Thymus (tissue), 11 donors: ENCODE results near the gene EMP3. TPM values are rescaled to one million over a fixed set of nuclear protein-coding genes. Genes with fewer than 3 reads are reported as not detected.
A peak's percentile ranks its signal among the peaks of the same experiment; 100 is the strongest.
"Not testable (repeated sequence)": the region's sequence is repeated elsewhere in the genome, so short reads cannot be mapped to it uniquely, and the experiment has no call there.

Experiments
- DNase-seq, 9 donors: peaks; one replicate each; pipeline ENCODE4 v3.0.0-alpha.2; 2013; ENCODE audit warnings: low spot score in 9 of 9, low read depth in 6 of 9, missing footprints in 1 of 9
- H3K27ac ChIP-seq, 2 donors: one replicate each; pipeline ENCODE4 v1.5.1; 2013; ENCODE audit warnings: control low read depth in 1 of 2, low read depth in 1 of 2, low read length in 1 of 2, mild to moderate bottlenecking in 1 of 2, moderate library complexity in 1 of 2
- H3K27me3 ChIP-seq, 2 donors: one replicate each; pipeline ENCODE4 v1.5.1; 2013; ENCODE audit warnings: low read length in 1 of 2; ENCODE audit not compliant: control insufficient read depth in 2 of 2, insufficient read depth in 1 of 2
- H3K36me3 ChIP-seq, 2 donors: one replicate each; pipeline ENCODE4 v1.5.1; 2013; ENCODE audit warnings: low read length in 1 of 2, mild to moderate bottlenecking in 1 of 2, moderate library complexity in 1 of 2; ENCODE audit not compliant: control insufficient read depth in 2 of 2, insufficient read depth in 2 of 2
- H3K4me1 ChIP-seq, 2 donors: one replicate each; pipeline ENCODE4 v1.5.1; 2013; ENCODE audit warnings: low read length in 2 of 2; ENCODE audit not compliant: control insufficient read depth in 2 of 2, insufficient read depth in 2 of 2
- H3K4me3 ChIP-seq, 2 donors: one replicate each; pipeline ENCODE4 v1.5.1; 2013; ENCODE audit warnings: low read length in 2 of 2, control low read depth in 1 of 2, mild to moderate bottlenecking in 1 of 2
- H3K9me3 ChIP-seq, 2 donors: one replicate each; pipeline ENCODE4 v1.5.1; 2013; ENCODE audit warnings: low read length in 1 of 2, mild to moderate bottlenecking in 1 of 2; ENCODE audit not compliant: control insufficient read depth in 2 of 2, insufficient read depth in 1 of 2
- WGBS: extraction: QIAGEN DNeasy Blood & Tissue Kit; methylation state at CpG from one replicate; pipeline ENCODE4 v1.1.7; 2013; 5-methylcytosine and 5-hydroxymethylcytosine counted together
- polyA plus RNA-seq: library from polyadenylated mRNA; stranded (reverse); fragments of 200-250 nt; gene quantifications from one replicate; pipeline ENCODE4 v1.2.3, GENCODE V29; 2013
- total RNA-seq: library from RNA; stranded (reverse); fragments of 120-200 nt; gene quantifications from one replicate; pipeline ENCODE4 v1.2.4, GENCODE V29; 2013
- donor health status: healthy.

Gene EMP3
- total and polyA plus RNA-seq, 2 donors = 41.2 to 94.3 TPM

- DNase-seq = peak; percentile 97 to 100 (median 99)
- peak within 1 kb of the TSS; percentile 90 to 96 for H3K27ac ChIP-seq
- no peaks in the 10 kb centered on the region for H3K27me3 ChIP-seq
- peak within 1 kb of the TSS; percentile 64 to 70 for H3K4me3 ChIP-seq
- peaks cover 0 to 8% of the 10 kb centered on the region in 2 donors for H3K9me3 ChIP-seq
- peaks cover 0 to 10% of the 10 kb centered on the region in 2 donors for H3K36me3 ChIP-seq
- WGBS = under 1% methylated on average over 59 of the region's 59 CpGs
- peaks cover 3 to 19% of the 10 kb centered on the region in 2 donors for H3K4me1 ChIP-seq
Measured at GRCh38 chr19:48363810-48364597, 38.7 kb downstream of the EMP3 start, which contains the start of the genes SYNGR4 and TMEM143. TSS of gene SYNGR4 (plus strand) at chr19:48364367. CDS start at chr19:48365843, 1,476 bp downstream. TSS of gene TMEM143 (minus strand) at chr19:48363940. CDS start at chr19:48363920, 20 bp downstream.

- 69% methylated on average over 10 of the region's 10 CpGs for WGBS
- DNase-seq = no peak
Measured at GRCh38 chr19:48364598-48365348, 39.4 kb downstream of the EMP3 start.

GRCh38 chr19:48365602-48366001, 40.2 kb downstream of the EMP3 start:
- Histone ChIP-seq H3K27ac (no peak overlapping the region), H3K4me1 (peaks cover 3 to 19% of the 10 kb centered on the region in 2 donors), H3K4me3 (no peak overlapping the region), H3K27me3 (no peaks in the 10 kb centered on the region), H3K9me3 (peaks cover 0 to 8% of the 10 kb centered on the region in 2 donors), H3K36me3 (peaks cover 0 to 3% of the 10 kb centered on the region in 2 donors)
- no peak for DNase-seq
- WGBS = 98% methylated on average over 11 of the region's 11 CpGs

More at GRCh38 chr19:48364598-48365348, 39.4 kb downstream of the EMP3 start:
- Histone ChIP-seq H3K9me3 (peaks cover 0 to 8% of the 10 kb centered on the region in 2 donors), H3K27ac (peak overlapping the region; percentile 68 to 73), H3K4me3 (peak overlapping the region; percentile 64 to 70), H3K4me1 (peaks cover 3 to 19% of the 10 kb centered on the region in 2 donors), H3K36me3 (peaks cover 0 to 7% of the 10 kb centered on the region in 2 donors), H3K27me3 (no peaks in the 10 kb centered on the region)

- H3K27me3 ChIP-seq = no peaks in the 10 kb centered on the region
- H3K4me1 ChIP-seq = peaks cover 3 to 18% of the 10 kb centered on the region in 2 donors
- WGBS = 94% methylated on average over 5 of the region's 5 CpGs
- H3K9me3 ChIP-seq = peaks cover 0 to 8% of the 10 kb centered on the region in 2 donors
- no peak overlapping the region for H3K4me3 ChIP-seq
- H3K27ac ChIP-seq = no peak overlapping the region
- no peak for DNase-seq
- no peaks in the 10 kb centered on the region for H3K36me3 ChIP-seq
Measured at GRCh38 chr19:48367855-48368254, 42.5 kb downstream of the EMP3 start.

- 95% methylated on average over 14 of the region's 14 CpGs for WGBS
- DNase-seq = no peak
- Histone ChIP-seq H3K9me3 (no peaks in the 10 kb centered on the region), H3K27ac (no peak overlapping the region), H3K4me1 (peaks cover 3 to 9% of the 10 kb centered on the region in 2 donors), H3K36me3 (no peaks in the 10 kb centered on the region), H3K27me3 (peaks cover 0 to 3% of the 10 kb centered on the region in 2 donors), H3K4me3 (no peak overlapping the region)
Measured at GRCh38 chr19:48368936-48369335, 43.6 kb downstream of the EMP3 start.

GRCh38 chr19:48370955-48371354, 45.6 kb downstream of the EMP3 start:
- no peak overlapping the region for H3K4me3 ChIP-seq
- WGBS = 98% methylated on average over 4 of the region's 4 CpGs
- H3K27me3 ChIP-seq = peaks cover 0 to 3% of the 10 kb centered on the region in 2 donors
- no peak for DNase-seq
- H3K27ac ChIP-seq = no peak overlapping the region
- H3K4me1 ChIP-seq = no peaks in the 10 kb centered on the region
- H3K36me3 ChIP-seq = no peaks in the 10 kb centered on the region
- no peaks in the 10 kb centered on the region for H3K9me3 ChIP-seq

- H3K4me1 ChIP-seq = no peaks in the 10 kb centered on the region
- peaks cover 0 to 3% of the 10 kb centered on the region in 2 donors for H3K27me3 ChIP-seq
- no peaks in the 10 kb centered on the region for H3K9me3 ChIP-seq
- no peak overlapping the region for H3K27ac ChIP-seq
- DNase-seq = no peak
- no peak overlapping the region for H3K4me3 ChIP-seq
- 91% methylated on average over 7 of the region's 7 CpGs for WGBS
- no peaks in the 10 kb centered on the region for H3K36me3 ChIP-seq
Measured at GRCh38 chr19:48371367-48371766, 46.0 kb downstream of the EMP3 start.

- not testable (repeated sequence) for H3K9me3 ChIP-seq, H3K27ac ChIP-seq, DNase-seq, H3K4me3 ChIP-seq, H3K36me3 ChIP-seq, H3K27me3 ChIP-seq, H3K4me1 ChIP-seq
- WGBS = 97% methylated on average over 5 of the region's 5 CpGs
Measured at GRCh38 chr19:48371771-48372170, 46.4 kb downstream of the EMP3 start.

- peaks cover 0 to 3% of the 10 kb centered on the region in 2 donors for H3K27me3 ChIP-seq
- WGBS = 81% methylated on average over 4 of the region's 4 CpGs
- no peak for DNase-seq
- H3K4me1 ChIP-seq = no peaks in the 10 kb centered on the region
- no peak overlapping the region for H3K27ac ChIP-seq
- H3K9me3 ChIP-seq = no peaks in the 10 kb centered on the region
- no peaks in the 10 kb centered on the region for H3K36me3 ChIP-seq
- no peak overlapping the region for H3K4me3 ChIP-seq
Measured at GRCh38 chr19:48372904-48373303, 47.6 kb downstream of the EMP3 start.
